CD14-positive monocyte (primary cell): ENCODE results near the gene SETDB1. TPM values are rescaled to one million over a fixed set of nuclear protein-coding genes. Genes with fewer than 3 reads are reported as not detected.

Experiments used
- DNase-seq, 3 donors: peaks; one replicate each; pipeline ENCODE4 v3.0.0-alpha.2; 2011 to 2022
- H2AFZ ChIP-seq: 2 replicates; pipeline ENCODE4 v1.6.0; 2012; ENCODE audit warnings: mild to moderate bottlenecking, low read depth, low read length, inconsistent platforms; ENCODE audit not compliant: insufficient read depth, poor library complexity, severe bottlenecking
- H3K27ac ChIP-seq, 2 donors: 1 replicate in 1 of 2; 2 replicates in 1 of 2; pipeline ENCODE4 v1.5.1; 2012 to 2013; ENCODE audit warnings: low read length in 2 of 2, control low read depth in 1 of 2, inconsistent platforms in 1 of 2, low read depth in 1 of 2, mild to moderate bottlenecking in 1 of 2
- H3K27me3 ChIP-seq, 2 donors: one replicate each; pipeline versions ENCODE4 v1.6.0 to v1.6.1; 2011 to 2013; ENCODE audit warnings: low read length in 2 of 2; ENCODE audit not compliant: control insufficient read depth in 2 of 2, insufficient read depth in 2 of 2
- H3K36me3 ChIP-seq, 2 donors: replicated peaks in 1 of 2; 1 replicate in 1 of 2; 2 replicates in 1 of 2; pipeline versions ENCODE4 v1.5.1 to v1.6.1; 2012 to 2013; ENCODE audit warnings: low read length in 2 of 2, control low read depth in 1 of 2, inconsistent platforms in 1 of 2, mild to moderate bottlenecking in 1 of 2; ENCODE audit not compliant: insufficient read depth in 2 of 2, control insufficient read depth in 1 of 2
- H3K4me1 ChIP-seq, 2 donors: 1 replicate in 1 of 2; 2 replicates in 1 of 2; pipeline versions ENCODE4 v1.5.1 to v1.6.1; 2012 to 2013; ENCODE audit warnings: low read length in 2 of 2, control low read depth in 1 of 2, inconsistent platforms in 1 of 2, mild to moderate bottlenecking in 1 of 2, moderate library complexity in 1 of 2; ENCODE audit not compliant: insufficient read depth in 2 of 2, control insufficient read depth in 1 of 2
- H3K4me2 ChIP-seq: replicated peaks from 2 replicates; pipeline ENCODE3; 2012; ENCODE audit warnings: low read length, moderate library complexity, mild to moderate bottlenecking; ENCODE audit not compliant: poor library complexity, severe bottlenecking; ENCODE audit errors: extremely low read depth
- H3K4me3 ChIP-seq, 3 experiments: fragments of 200-600 bp in 1 of 3; sonication (generic) in 1 of 3; replicated peaks in 1 of 3; 1 replicate in 2 of 3; 2 replicates in 1 of 3; pipeline ENCODE4 v1.5.1; 2011 to 2013; ENCODE audit warnings: low read length in 3 of 3, mild to moderate bottlenecking in 3 of 3, control low read depth in 2 of 3, low read depth in 2 of 3, inconsistent platforms in 1 of 3, moderate library complexity in 1 of 3
- H3K79me2 ChIP-seq: 2 replicates; pipeline ENCODE4 v1.6.0; 2012; ENCODE audit warnings: mild to moderate bottlenecking, control low read depth, inconsistent platforms, low read length, moderate library complexity; ENCODE audit not compliant: insufficient read depth
- H3K9ac ChIP-seq: 2 replicates; pipeline ENCODE4 v1.6.0; 2017; ENCODE audit warnings: low read length, mild to moderate bottlenecking; ENCODE audit not compliant: insufficient read depth, poor library complexity, severe bottlenecking
- H3K9me3 ChIP-seq, 2 donors: replicated peaks in 1 of 2; 1 replicate in 1 of 2; 2 replicates in 1 of 2; pipeline versions ENCODE4 v1.5.1 to v1.6.1; 2012 to 2013; ENCODE audit warnings: low read length in 2 of 2, control low read depth in 1 of 2; ENCODE audit not compliant: control insufficient read depth in 1 of 2, insufficient read depth in 1 of 2
- H4K20me1 ChIP-seq: 2 replicates; pipeline ENCODE4 v1.6.0; 2012; ENCODE audit warnings: mild to moderate bottlenecking, low read length, control low read depth, moderate library complexity; ENCODE audit not compliant: insufficient read depth
- H3K27ac Mint-ChIP-seq, 7 donors: one replicate each; pipeline ENCODE4 v1.8.0; 2020; ENCODE audit warnings: mild to moderate bottlenecking in 7 of 7, mixed read lengths in 7 of 7, moderate library complexity in 6 of 7, inconsistent platforms in 2 of 7
- H3K27me3 Mint-ChIP-seq, 3 donors: one replicate each; pipeline ENCODE4 v1.8.0; 2021 to 2022; ENCODE audit warnings: low read depth in 3 of 3, mild to moderate bottlenecking in 3 of 3, mixed read lengths in 3 of 3, moderate library complexity in 3 of 3, inconsistent platforms in 1 of 3
- H3K36me3 Mint-ChIP-seq, 2 donors: one replicate each; pipeline ENCODE4 v1.8.0; 2020; ENCODE audit warnings: mixed read lengths in 2 of 2, inconsistent platforms in 1 of 2, mild to moderate bottlenecking in 1 of 2
- H3K4me1 Mint-ChIP-seq: one replicate; pipeline ENCODE4 v1.8.0; 2020; ENCODE audit warnings: mild to moderate bottlenecking, mixed read lengths
- H3K4me3 Mint-ChIP-seq, 2 donors: one replicate each; pipeline ENCODE4 v1.8.0; 2020; ENCODE audit warnings: mild to moderate bottlenecking in 2 of 2, mixed read lengths in 2 of 2, moderate library complexity in 1 of 2
- H3K9me3 Mint-ChIP-seq, 7 donors: one replicate each; pipeline ENCODE4 v1.8.0; 2020 to 2022; ENCODE audit warnings: mixed read lengths in 7 of 7, mild to moderate bottlenecking in 6 of 7, moderate library complexity in 6 of 7, inconsistent platforms in 2 of 7
- CTCF ChIP-seq: fragments of 200-600 bp; IDR thresholded peaks from one replicate; pipeline ENCODE4 v1.8.0; 2022; ENCODE audit warnings: antibody characterized with exemption, mild to moderate bottlenecking
- WGBS: methylation state at CpG from one replicate; pipeline ENCODE4 v1.1.5; 2013; ENCODE audit warnings: missing lambda C conversion rate; ENCODE audit not compliant: insufficient coverage; 5-methylcytosine and 5-hydroxymethylcytosine counted together
- intact Hi-C, 2 donors: fragments of 100-400 bp; cut with micrococcal nuclease; formaldehyde crosslinking; loops; one replicate each; pipeline versions ENCODE4 v1.15.0 to v1.15.1; 2023
- polyA plus RNA-seq, 3 donors: library from polyadenylated mRNA; depleted of rRNA in 1 of 3; unstranded in 2 of 3; stranded (reverse) in 1 of 3; fragments of 300-500 nt in 2 of 3; fragments of >200 nt in 1 of 3; fragmentation: Illumina TruSeq in 2 of 3; gene quantifications; 1 replicate in 2 of 3; 2 replicates in 1 of 3; pipeline ENCODE4 v1.2.3, GENCODE V29; 2012 to 2021

The SETDB1 gene
- polyA plus RNA-seq, 3 donors: 13.9 to 69.4 (median 15.5) TPM

GRCh38 chr1:150976401-150976821 is 50.2 kb downstream of the SETDB1 start:
- Histone ChIP-seq H3K4me2 (peak overlapping the region; percentile 74), H3K79me2 (peaks cover 51% of the 10 kb centered on the region), H3K36me3 (no peaks in the 10 kb centered on the region), H3K4me1 (peaks cover 71 to 74% of the 10 kb centered on the region in 2 donors), H2AFZ (no peak overlapping the region), H3K9ac (peak overlapping the region; percentile 11), H4K20me1 (peaks cover 24% of the 10 kb centered on the region), H3K9me3 (no peaks in the 10 kb centered on the region), H3K27ac (peak overlapping the region; percentile 81 to 87), H3K27me3 (no peaks in the 10 kb centered on the region), H3K4me3 (peak overlapping the region in 1 of 3 experiments; percentile 79)
- Mint-ChIP-seq H3K4me3 (peak overlapping the region; percentile 62 to 86), H3K4me1 (peaks cover 70% of the 10 kb centered on the region), H3K27me3 (no peaks in the 10 kb centered on the region), H3K27ac (peak overlapping the region; percentile 95 to 100 (median 99)), H3K36me3 (peaks cover 2 to 7% of the 10 kb centered on the region in 2 donors), H3K9me3 (no peaks in the 10 kb centered on the region)
- TF ChIP-seq CTCF: no peak
- WGBS: 69% methylated on average over 4 of the region's 9 CpGs
- intact Hi-C loops: loop anchor here (5.0 to 10.0 kb wide), 3 partner anchors 49 to 212 kb away; partner anchors contain the start of genes SETDB1 (in 2 of the 2) and CTSS (in 1 of the 2)
- DNase-seq: no peak

- Mint-ChIP-seq H3K36me3 (peaks cover 2 to 7% of the 10 kb centered on the region in 2 donors), H3K4me3 (peak overlapping the region; percentile 62 to 86), H3K9me3 (no peaks in the 10 kb centered on the region), H3K4me1 (peaks cover 63% of the 10 kb centered on the region), H3K27me3 (no peaks in the 10 kb centered on the region), H3K27ac (peak overlapping the region; percentile 95 to 100 (median 99))
- Histone ChIP-seq H3K9me3 (no peaks in the 10 kb centered on the region), H3K4me3 (peak overlapping the region; percentile 6 to 79 (median 27)), H3K36me3 (no peaks in the 10 kb centered on the region), H3K27me3 (no peaks in the 10 kb centered on the region), H3K9ac (peak overlapping the region; percentile 27), H3K79me2 (peaks cover 45% of the 10 kb centered on the region), H3K4me1 (peaks cover 64 to 67% of the 10 kb centered on the region in 2 donors), H4K20me1 (peaks cover 17% of the 10 kb centered on the region), H3K4me2 (peak overlapping the region; percentile 74), H3K27ac (peak overlapping the region; percentile 81 to 87), H2AFZ (peak overlapping the region; percentile 58)
- intact Hi-C loops: loop anchor here (5.0 to 10.0 kb wide), 3 partner anchors 50 to 212 kb away; partner anchors contain the start of genes SETDB1 (in 2 of the 2) and CTSS (in 1 of the 2)
- peak; percentile 93 to 95 (median 94) for DNase-seq
- WGBS: 0% methylated on average over 9 of the region's 11 CpGs
- TF ChIP-seq CTCF: no peak
These were observed 50.9 kb downstream of the SETDB1 start for GRCh38 chr1:150976879-150977694.
